Measurements from ENCODE around the gene HNRNPAB. TPM values are rescaled to one million over a fixed set of nuclear protein-coding genes. Genes with fewer than 3 reads are reported as not detected.

The HNRNPAB gene
- total RNA-seq, 1 donor from 2014 or later: 67.4 TPM

- no peak for DNase-seq (ENCODE audit: low read depth)
- Histone ChIP-seq H3K4me3 (ENCODE audit: low read depth, low read length) (no peak overlapping the region), H3K36me3 (ENCODE audit: control insufficient read depth, insufficient read depth, low read length) (no peaks in the 10 kb centered on the region), H3K27me3 (ENCODE audit: control insufficient read depth, insufficient read depth, low read length) (peaks cover 15% of the 10 kb centered on the region)
- TF ChIP-seq, protein P1, sequence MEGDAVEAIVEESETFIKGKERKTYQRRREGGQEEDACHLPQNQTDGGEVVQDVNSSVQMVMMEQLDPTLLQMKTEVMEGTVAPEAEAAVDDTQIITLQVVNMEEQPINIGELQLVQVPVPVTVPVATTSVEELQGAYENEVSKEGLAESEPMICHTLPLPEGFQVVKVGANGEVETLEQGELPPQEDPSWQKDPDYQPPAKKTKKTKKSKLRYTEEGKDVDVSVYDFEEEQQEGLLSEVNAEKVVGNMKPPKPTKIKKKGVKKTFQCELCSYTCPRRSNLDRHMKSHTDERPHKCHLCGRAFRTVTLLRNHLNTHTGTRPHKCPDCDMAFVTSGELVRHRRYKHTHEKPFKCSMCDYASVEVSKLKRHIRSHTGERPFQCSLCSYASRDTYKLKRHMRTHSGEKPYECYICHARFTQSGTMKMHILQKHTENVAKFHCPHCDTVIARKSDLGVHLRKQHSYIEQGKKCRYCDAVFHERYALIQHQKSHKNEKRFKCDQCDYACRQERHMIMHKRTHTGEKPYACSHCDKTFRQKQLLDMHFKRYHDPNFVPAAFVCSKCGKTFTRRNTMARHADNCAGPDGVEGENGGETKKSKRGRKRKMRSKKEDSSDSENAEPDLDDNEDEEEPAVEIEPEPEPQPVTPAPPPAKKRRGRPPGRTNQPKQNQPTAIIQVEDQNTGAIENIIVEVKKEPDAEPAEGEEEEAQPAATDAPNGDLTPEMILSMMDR (IDR thresholded peaks at IDR 0.05; ENCODE audit: insufficient read depth, low read length, severe bottlenecking): no peak
- FAIRE-seq: no peak
Observed at GRCh38 chr5:178165581-178165980, 38.8 kb upstream of the HNRNPAB start.

- no peaks in the 10 kb centered on the region for H3K36me3 ChIP-seq (ENCODE audit: control insufficient read depth, insufficient read depth, low read length)
- TF ChIP-seq, protein P1 (IDR thresholded peaks at IDR 0.05; ENCODE audit: insufficient read depth, low read length, severe bottlenecking): no peak
- no peak for DNase-seq (ENCODE audit: low read depth)
- H3K4me3 ChIP-seq (ENCODE audit: low read depth, low read length): no peak overlapping the region
- no peak for FAIRE-seq
- H3K27me3 ChIP-seq (ENCODE audit: control insufficient read depth, insufficient read depth, low read length): peaks cover 6% of the 10 kb centered on the region
Observed at GRCh38 chr5:178170455-178170854, 33.9 kb upstream of the HNRNPAB start.

DNA sequence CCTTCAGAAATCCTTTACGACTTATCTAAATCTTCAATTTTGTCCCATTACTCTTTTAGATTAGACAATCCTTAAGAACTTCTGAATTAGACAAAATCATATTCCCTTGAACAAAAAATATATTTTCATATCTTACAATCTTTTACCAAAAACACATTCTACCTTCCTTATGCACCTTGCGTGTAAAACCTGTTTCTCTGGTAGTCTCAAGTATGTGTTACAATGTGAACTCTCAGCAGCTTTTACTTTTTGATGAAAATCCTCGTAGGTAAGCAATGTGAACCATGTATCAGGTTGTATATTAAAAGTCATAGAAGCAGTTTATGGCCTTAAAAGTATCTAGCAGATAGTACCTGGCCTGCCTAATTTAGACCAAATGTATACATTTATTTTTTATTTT is 29.9 kb upstream of the HNRNPAB start:
- no peak for DNase-seq (ENCODE audit: low read depth)
- no peak for FAIRE-seq

DNA sequence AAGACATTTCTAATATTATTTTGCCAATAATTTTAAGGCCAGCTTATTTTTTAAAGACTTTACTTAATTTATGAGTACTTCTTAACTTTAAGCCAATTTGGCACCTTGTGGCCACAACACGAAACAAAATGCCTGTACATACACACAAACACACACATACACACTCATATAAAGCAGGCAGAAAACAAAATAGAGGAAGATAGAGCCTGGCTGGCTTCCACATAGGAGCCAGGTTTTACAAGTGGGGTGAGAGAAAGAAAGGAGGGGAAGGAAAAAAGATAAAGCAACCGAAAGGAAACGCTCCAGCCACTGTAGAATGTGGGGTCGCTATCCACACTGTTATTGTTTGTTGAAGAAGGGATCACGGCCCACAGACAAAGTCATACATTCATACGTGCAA is 27.5 kb upstream of the HNRNPAB start:
- TF ChIP-seq, protein P1 (IDR thresholded peaks at IDR 0.05; ENCODE audit: insufficient read depth, low read length, severe bottlenecking): no peak
- DNase-seq (ENCODE audit: low read depth) (no peak), FAIRE-seq (no peak)
- H3K36me3 ChIP-seq (ENCODE audit: control insufficient read depth, insufficient read depth, low read length): no peaks in the 10 kb centered on the region
- H3K27me3 ChIP-seq (ENCODE audit: control insufficient read depth, insufficient read depth, low read length): no peaks in the 10 kb centered on the region
- no peak overlapping the region for H3K4me3 ChIP-seq (ENCODE audit: low read depth, low read length)

More for the DNA sequence above, 29.9 kb upstream of the HNRNPAB start:
- no peak overlapping the region for H3K4me3 ChIP-seq (ENCODE audit: low read depth, low read length)
- TF ChIP-seq, protein P1 (IDR thresholded peaks at IDR 0.05; ENCODE audit: insufficient read depth, low read length, severe bottlenecking): no peak
- no peaks in the 10 kb centered on the region for H3K36me3 ChIP-seq (ENCODE audit: control insufficient read depth, insufficient read depth, low read length)
- H3K27me3 ChIP-seq (ENCODE audit: control insufficient read depth, insufficient read depth, low read length): no peaks in the 10 kb centered on the region

DNA sequence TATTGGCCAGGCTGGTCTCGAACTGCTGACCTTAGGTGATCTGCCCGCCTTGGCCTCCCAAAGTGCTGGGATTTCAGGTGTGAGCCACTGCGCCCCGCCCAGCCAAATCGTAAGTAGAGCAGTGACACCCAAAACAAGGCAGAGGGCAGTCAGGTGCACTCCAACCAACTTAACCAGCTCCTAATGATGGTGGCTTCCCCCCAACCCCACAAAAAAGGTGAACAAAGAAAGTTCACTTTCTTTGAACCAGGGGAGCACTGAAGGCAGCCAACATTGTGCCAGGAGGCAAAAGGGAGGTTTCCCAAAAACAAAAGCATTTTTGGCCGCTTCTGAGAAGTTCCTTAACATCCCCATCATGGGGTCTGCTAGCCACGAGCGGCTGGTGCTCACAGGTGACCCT is 26.8 kb upstream of the HNRNPAB start:
- TF ChIP-seq, protein P1 (IDR thresholded peaks at IDR 0.05; ENCODE audit: insufficient read depth, low read length, severe bottlenecking): no peak
- DNase-seq (ENCODE audit: low read depth): no peak
- no peak for FAIRE-seq
- no peak overlapping the region for H3K4me3 ChIP-seq (ENCODE audit: low read depth, low read length)
- H3K36me3 ChIP-seq (ENCODE audit: control insufficient read depth, insufficient read depth, low read length): no peaks in the 10 kb centered on the region
- no peaks in the 10 kb centered on the region for H3K27me3 ChIP-seq (ENCODE audit: control insufficient read depth, insufficient read depth, low read length)

DNA sequence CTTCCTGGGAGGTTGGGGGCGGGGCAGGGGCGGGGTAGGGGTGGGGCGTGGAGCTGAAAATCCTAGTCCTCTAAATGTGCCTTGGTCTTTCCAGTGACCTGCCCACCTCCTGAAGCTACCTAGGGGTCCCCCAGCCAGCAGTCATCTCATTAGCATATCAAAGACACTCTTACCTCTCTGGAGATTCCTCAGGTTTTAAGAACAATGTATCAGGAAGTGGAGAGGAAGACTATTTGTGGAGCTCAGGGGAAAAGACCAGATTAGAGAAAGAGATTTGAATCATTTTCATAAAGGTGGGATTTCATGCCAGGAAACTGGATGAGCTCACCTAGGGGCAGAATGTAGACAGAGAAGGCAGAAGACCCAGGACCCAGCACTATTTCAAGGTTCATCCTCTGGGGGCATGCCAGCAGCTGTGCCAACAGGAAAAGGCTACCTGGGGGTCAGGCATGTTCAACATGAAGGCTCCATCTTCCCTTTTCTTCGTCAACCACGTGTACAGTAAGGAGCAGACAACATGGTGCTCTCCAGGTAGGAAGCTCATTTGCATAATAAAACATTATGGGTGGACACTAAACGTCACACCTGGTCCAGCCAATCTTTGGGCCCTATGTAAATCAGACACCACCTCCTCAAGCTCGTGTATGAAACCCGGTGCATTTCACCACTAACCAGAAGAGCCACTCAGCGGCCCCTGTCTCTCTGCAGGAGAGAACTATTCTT is 24.0 kb upstream of the HNRNPAB start:
- no peak for DNase-seq (ENCODE audit: low read depth)
- Histone ChIP-seq H3K4me3 (ENCODE audit: low read depth, low read length) (no peak overlapping the region), H3K36me3 (ENCODE audit: control insufficient read depth, insufficient read depth, low read length) (no peaks in the 10 kb centered on the region), H3K27me3 (ENCODE audit: control insufficient read depth, insufficient read depth, low read length) (no peaks in the 10 kb centered on the region)
- FAIRE-seq: no peak
- TF ChIP-seq, protein P1 (IDR thresholded peaks at IDR 0.05; ENCODE audit: insufficient read depth, low read length, severe bottlenecking): no peak
